ENCODE data around the gene CLDN4. TPM values are rescaled to one million over a fixed set of nuclear protein-coding genes. Genes with fewer than 3 reads are reported as not detected.

Gene CLDN4
- total and polyA plus RNA-seq, 12 donors, result 0.03 to 0.30 (median 0.14) TPM; not detected in 9

GRCh38 chr7:73831584-73831833 lies 713 bp downstream of the CLDN4 start:
- Histone ChIP-seq H3K4me3 (no peak overlapping the region), H3K9me3 (no peaks in the 10 kb centered on the region), H3K27me3 (peaks cover 0 to 20% (median 7%) of the 10 kb centered on the region in 7 donors), H3K4me1 (peaks cover 0 to 38% (median 4%) of the 10 kb centered on the region in 9 donors), H3K27ac (no peak overlapping the region), H3K36me3 (no peaks in the 10 kb centered on the region)
- WGBS, 2 donors, result 78 to 83% methylated on average over 16 of the region's 16 CpGs
- no peak for DNase-seq
- intact Hi-C loops (cut with DNase I), result no loop called here
- no peak for ATAC-seq
- TF ChIP-seq CTCF (IDR thresholded peaks at IDR 0.05), result no peak

- Histone ChIP-seq H3K36me3 (no peaks in the 10 kb centered on the region), H3K27ac (no peak overlapping the region), H3K4me3 (no peak overlapping the region), H3K27me3 (peaks cover 0 to 20% (median 7%) of the 10 kb centered on the region in 7 donors), H3K4me1 (peaks cover 0 to 34% (median 4%) of the 10 kb centered on the region in 9 donors), H3K9me3 (no peaks in the 10 kb centered on the region)
- DNase-seq, result no peak
- WGBS, 2 donors, result 62% methylated on average over 16 of the region's 16 CpGs
- intact Hi-C loops (cut with DNase I), result no loop called here
- TF ChIP-seq CTCF (IDR thresholded peaks at IDR 0.05), result no peak
- peak in 5 of 8 donors; percentile 9 to 65 (median 46) for ATAC-seq
These were observed 1.2 kb downstream of the CLDN4 start for GRCh38 chr7:73831834-73832651.

- ATAC-seq (no peak), DNase-seq (no peak)
- H3K4me3 ChIP-seq, result no peak overlapping the region
- WGBS, 2 donors, result 76 to 80% methylated on average over 13 of the region's 13 CpGs
- no peak for TF ChIP-seq CTCF (IDR thresholded peaks at IDR 0.05)
- intact Hi-C loops (cut with DNase I), result no loop called here
- no peak overlapping the region for H3K27ac ChIP-seq
- no peaks in the 10 kb centered on the region for H3K36me3 ChIP-seq
- no peaks in the 10 kb centered on the region for H3K9me3 ChIP-seq
- H3K27me3 ChIP-seq, result peaks cover 0 to 22% (median 7%) of the 10 kb centered on the region in 7 donors
- peaks cover 0 to 26% (median 4%) of the 10 kb centered on the region in 9 donors for H3K4me1 ChIP-seq
These were observed 2.0 kb downstream of the CLDN4 start for GRCh38 chr7:73832806-73833205.

GRCh38 chr7:73833251-73833919 lies 2.6 kb downstream of the CLDN4 start:
- H3K27ac ChIP-seq, result no peak overlapping the region
- no peaks in the 10 kb centered on the region for H3K36me3 ChIP-seq
- 71 to 75% methylated on average over 13 of the region's 13 CpGs for WGBS, 2 donors
- H3K9me3 ChIP-seq, result no peaks in the 10 kb centered on the region
- ATAC-seq, result no peak
- H3K4me1 ChIP-seq, result peaks cover 0 to 20% (median under 1%) of the 10 kb centered on the region in 9 donors
- no peak for DNase-seq
- no peak for TF ChIP-seq CTCF (IDR thresholded peaks at IDR 0.05)
- no peak overlapping the region for H3K4me3 ChIP-seq
- peaks cover 0 to 26% (median 7%) of the 10 kb centered on the region in 7 donors for H3K27me3 ChIP-seq
- intact Hi-C loops (cut with DNase I), result no loop called here

All from heart right ventricle (tissue), 16 donors.